Measurements from ENCODE around the gene SCUBE2.

DNA sequence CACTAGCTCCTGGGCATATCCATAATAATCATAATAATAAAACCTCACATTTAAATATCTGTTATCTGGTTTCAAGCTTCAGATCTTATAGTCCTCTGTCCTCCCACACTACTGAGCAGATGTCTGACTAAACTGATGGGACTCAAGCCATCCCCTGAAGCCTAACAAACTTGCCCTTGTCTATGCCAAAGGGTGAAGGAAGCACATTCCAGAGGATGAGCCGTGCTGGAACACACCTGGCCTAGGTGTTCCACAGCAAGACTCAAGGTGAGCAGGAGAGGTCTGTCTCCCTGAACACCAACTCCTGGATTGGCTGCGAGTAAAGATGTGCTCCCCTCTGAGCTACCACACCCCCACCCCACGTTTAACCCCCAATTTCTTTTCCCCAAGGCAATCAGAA lies 14.7 kb downstream of the SCUBE2 start:
- no peak for TF ChIP-seq TAF1 (IDR thresholded peaks at IDR 0.05; ENCODE audit: borderline replicate concordance, low read depth, low read length)
- TF ChIP-seq RAD21 (IDR thresholded peaks at IDR 0.05; ENCODE audit: low read length): no peak
- TF ChIP-seq MAX (IDR thresholded peaks at IDR 0.05; ENCODE audit: low read depth): no peak
- TF ChIP-seq POLR2AphosphoS5 (IDR thresholded peaks at IDR 0.05; ENCODE audit: low read depth, low read length): no peak
- TF ChIP-seq, protein P1, sequence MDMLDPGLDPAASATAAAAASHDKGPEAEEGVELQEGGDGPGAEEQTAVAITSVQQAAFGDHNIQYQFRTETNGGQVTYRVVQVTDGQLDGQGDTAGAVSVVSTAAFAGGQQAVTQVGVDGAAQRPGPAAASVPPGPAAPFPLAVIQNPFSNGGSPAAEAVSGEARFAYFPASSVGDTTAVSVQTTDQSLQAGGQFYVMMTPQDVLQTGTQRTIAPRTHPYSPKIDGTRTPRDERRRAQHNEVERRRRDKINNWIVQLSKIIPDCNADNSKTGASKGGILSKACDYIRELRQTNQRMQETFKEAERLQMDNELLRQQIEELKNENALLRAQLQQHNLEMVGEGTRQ (IDR thresholded peaks at IDR 0.05; ENCODE audit: borderline replicate concordance, low read depth, low read length): no peak
- TF ChIP-seq CTCF (IDR thresholded peaks at IDR 0.05): no peak
- TF ChIP-seq, protein P2, sequence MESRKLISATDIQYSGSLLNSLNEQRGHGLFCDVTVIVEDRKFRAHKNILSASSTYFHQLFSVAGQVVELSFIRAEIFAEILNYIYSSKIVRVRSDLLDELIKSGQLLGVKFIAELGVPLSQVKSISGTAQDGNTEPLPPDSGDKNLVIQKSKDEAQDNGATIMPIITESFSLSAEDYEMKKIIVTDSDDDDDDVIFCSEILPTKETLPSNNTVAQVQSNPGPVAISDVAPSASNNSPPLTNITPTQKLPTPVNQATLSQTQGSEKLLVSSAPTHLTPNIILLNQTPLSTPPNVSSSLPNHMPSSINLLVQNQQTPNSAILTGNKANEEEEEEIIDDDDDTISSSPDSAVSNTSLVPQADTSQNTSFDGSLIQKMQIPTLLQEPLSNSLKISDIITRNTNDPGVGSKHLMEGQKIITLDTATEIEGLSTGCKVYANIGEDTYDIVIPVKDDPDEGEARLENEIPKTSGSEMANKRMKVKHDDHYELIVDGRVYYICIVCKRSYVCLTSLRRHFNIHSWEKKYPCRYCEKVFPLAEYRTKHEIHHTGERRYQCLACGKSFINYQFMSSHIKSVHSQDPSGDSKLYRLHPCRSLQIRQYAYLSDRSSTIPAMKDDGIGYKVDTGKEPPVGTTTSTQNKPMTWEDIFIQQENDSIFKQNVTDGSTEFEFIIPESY (IDR thresholded peaks at IDR 0.05; ENCODE audit: borderline replicate concordance, low read depth): no peak
- no peak for TF ChIP-seq SMC3 (IDR thresholded peaks at IDR 0.05; ENCODE audit: low read depth, low read length)
- no peak for TF ChIP-seq FOXM1 (IDR thresholded peaks at IDR 0.05; ENCODE audit: low read depth)
- TF ChIP-seq RFX5 (IDR thresholded peaks at IDR 0.05; ENCODE audit: low read length): no peak
- no peak for TF ChIP-seq TCF12 (IDR thresholded peaks at IDR 0.05)
- TF ChIP-seq GABPA (IDR thresholded peaks at IDR 0.05; ENCODE audit: low read depth): no peak
- no peak for TF ChIP-seq EP300 (IDR thresholded peaks at IDR 0.05; ENCODE audit: borderline replicate concordance in 1 of 2, low read depth in 1 of 2, low read length in 1 of 2)

Measured in SK-N-SH (cell line).